Suprapubic skin (tissue), 4 donors: ENCODE data around the gene SSR1. TPM values are rescaled to one million over a fixed set of nuclear protein-coding genes. Genes with fewer than 3 reads are reported as not detected.
"Not testable (repeated sequence)": the region's sequence is repeated elsewhere in the genome, so short reads cannot be mapped to it uniquely, and the experiment has no call there.

ENCODE experiments used
- DNase-seq, 2 donors: peaks; one replicate each; pipeline ENCODE4 v3.0.0-alpha.2; 2019; ENCODE audit warnings: low spot score in 2 of 2
- H3K27ac ChIP-seq: fragments of 200-600 bp; sonication (generic); one replicate; pipeline ENCODE4 v1.5.1; 2019
- H3K27me3 ChIP-seq: fragments of 200-600 bp; sonication (generic); one replicate; pipeline ENCODE4 v1.5.1; 2019
- H3K36me3 ChIP-seq: fragments of 200-600 bp; sonication (generic); one replicate; pipeline ENCODE4 v1.5.1; 2019
- H3K4me1 ChIP-seq: fragments of 200-600 bp; sonication (generic); one replicate; pipeline ENCODE4 v1.5.1; 2019
- H3K4me3 ChIP-seq: fragments of 200-600 bp; sonication (generic); one replicate; pipeline ENCODE4 v1.5.1; 2019; ENCODE audit warnings: mild to moderate bottlenecking
- H3K9me3 ChIP-seq: fragments of 200-600 bp; sonication (generic); one replicate; pipeline ENCODE4 v1.5.1; 2019
- CTCF ChIP-seq, 2 donors: fragments of 200-600 bp in 1 of 2; fragments of 450-650 bp in 1 of 2; sonication (generic) in 1 of 2; IDR thresholded peaks; one replicate each; pipeline ENCODE4 v1.5.1; 2016 to 2019; ENCODE audit warnings: antibody characterized with exemption in 2 of 2, mild to moderate bottlenecking in 1 of 2, moderate library complexity in 1 of 2
- EP300 ChIP-seq: sonication (generic); formaldehyde crosslinking; IDR thresholded peaks from one replicate; pipeline ENCODE4 v1.6.1; 2017; ENCODE audit warnings: antibody characterized with exemption
- POLR2A ChIP-seq, 2 donors: fragments of 450-650 bp; IDR thresholded peaks; one replicate each; pipeline ENCODE4 v1.6.1; 2017; ENCODE audit warnings: antibody characterized with exemption in 2 of 2, mild to moderate bottlenecking in 2 of 2, moderate library complexity in 2 of 2
- POLR2AphosphoS5 ChIP-seq, 3 donors: sonication (generic); formaldehyde crosslinking; IDR thresholded peaks; one replicate each; pipeline ENCODE4 v1.6.1; 2017; ENCODE audit warnings: antibody characterized with exemption in 3 of 3
- WGBS: methylation state at CpG from one replicate; pipeline ENCODE4 v1.1.5; 2018; 5-methylcytosine and 5-hydroxymethylcytosine counted together
- total RNA-seq, 4 donors: library from RNA; depleted of rRNA; stranded (reverse); fragments of >200 nt; gene quantifications; one replicate each; pipeline ENCODE4 v1.1.0, GENCODE V29; 2016

Gene SSR1
- total RNA-seq, 4 donors from 2014 or later: 28.9 to 74.6 (median 39.2) TPM

- TF ChIP-seq EP300 (no peak), CTCF (IDR thresholded peaks at IDR 0.05) (no peak), POLR2A (IDR thresholded peaks at IDR 0.05) (no peak), POLR2AphosphoS5 (IDR thresholded peaks at IDR 0.05) (no peak)
- H3K27ac ChIP-seq: no peak overlapping the region
- no peaks in the 10 kb centered on the region for H3K9me3 ChIP-seq
- H3K4me1 ChIP-seq: no peaks in the 10 kb centered on the region
- no peak for DNase-seq
- no peak overlapping the region for H3K4me3 ChIP-seq
- peaks cover 4% of the 10 kb centered on the region for H3K27me3 ChIP-seq
- H3K36me3 ChIP-seq: no peaks in the 10 kb centered on the region
- WGBS: 90% methylated on average over 3 of the region's 3 CpGs
Observed at GRCh38 chr6:7341271-7341670, 28.3 kb upstream of the SSR1 start.

DNA sequence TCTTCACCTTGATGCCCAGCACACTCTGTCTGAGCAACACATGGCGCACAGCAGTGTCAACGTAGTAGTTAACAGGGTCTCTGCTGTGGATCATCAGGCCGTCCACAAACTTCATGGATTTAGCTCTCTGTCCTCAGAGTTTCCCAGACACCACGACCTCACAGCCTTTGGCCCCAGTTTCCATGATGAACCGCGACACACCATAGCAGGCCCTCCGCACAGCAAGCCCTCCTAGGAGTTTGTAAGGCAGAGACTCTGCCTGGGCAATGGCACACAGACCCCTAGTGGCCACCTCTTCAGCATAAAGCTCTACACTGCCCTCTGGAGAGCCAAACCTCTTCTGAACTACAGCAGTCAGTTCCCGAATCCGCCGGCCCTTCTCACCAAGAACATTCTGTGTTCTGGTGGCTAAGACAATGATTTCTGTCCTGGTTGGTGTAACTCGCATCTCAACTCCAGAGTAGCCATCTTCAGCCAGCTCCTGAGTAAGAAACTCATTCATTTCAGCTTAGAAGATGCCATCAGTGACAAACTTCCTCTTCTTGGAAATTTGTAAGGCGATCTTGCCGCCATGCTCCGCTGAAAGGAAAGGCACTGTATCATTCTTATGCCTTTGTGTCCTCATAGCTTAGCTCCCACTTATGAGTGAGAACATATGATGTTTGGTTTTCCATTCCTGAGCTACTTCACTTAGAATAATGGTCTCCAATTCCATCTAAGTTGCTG, 26.2 kb upstream of the SSR1 start:
- not testable (repeated sequence) for H3K4me3 ChIP-seq, H3K36me3 ChIP-seq, H3K27ac ChIP-seq, DNase-seq, H3K4me1 ChIP-seq, H3K9me3 ChIP-seq, H3K27me3 ChIP-seq
- WGBS: 77% methylated on average over 14 of the region's 14 CpGs

GRCh38 chr6:7338031-7338430, 25.0 kb upstream of the SSR1 start:
- 89% methylated on average over 2 of the region's 2 CpGs for WGBS
- no peak for TF ChIP-seq EP300
- TF ChIP-seq POLR2AphosphoS5 (IDR thresholded peaks at IDR 0.05): no peak
- TF ChIP-seq CTCF (IDR thresholded peaks at IDR 0.05): no peak
- TF ChIP-seq POLR2A (IDR thresholded peaks at IDR 0.05): no peak

GRCh38 chr6:7335519-7335918, 22.5 kb upstream of the SSR1 start:
- Histone ChIP-seq H3K4me3 (no peak overlapping the region), H3K4me1 (no peaks in the 10 kb centered on the region), H3K36me3 (no peaks in the 10 kb centered on the region), H3K27me3 (no peaks in the 10 kb centered on the region), H3K27ac (no peak overlapping the region), H3K9me3 (no peaks in the 10 kb centered on the region)
- DNase-seq: no peak
- no peak for TF ChIP-seq CTCF (IDR thresholded peaks at IDR 0.05)
- no peak for TF ChIP-seq EP300
- TF ChIP-seq POLR2A (IDR thresholded peaks at IDR 0.05): no peak
- no peak for TF ChIP-seq POLR2AphosphoS5 (IDR thresholded peaks at IDR 0.05)
- 92% methylated on average over 3 of the region's 3 CpGs for WGBS

More at GRCh38 chr6:7338031-7338430, 25.0 kb upstream of the SSR1 start:
- Histone ChIP-seq H3K36me3 (no peaks in the 10 kb centered on the region), H3K4me3 (no peak overlapping the region), H3K27ac (no peak overlapping the region), H3K27me3 (no peaks in the 10 kb centered on the region), H3K9me3 (no peaks in the 10 kb centered on the region), H3K4me1 (no peaks in the 10 kb centered on the region)
- no peak for DNase-seq

DNA sequence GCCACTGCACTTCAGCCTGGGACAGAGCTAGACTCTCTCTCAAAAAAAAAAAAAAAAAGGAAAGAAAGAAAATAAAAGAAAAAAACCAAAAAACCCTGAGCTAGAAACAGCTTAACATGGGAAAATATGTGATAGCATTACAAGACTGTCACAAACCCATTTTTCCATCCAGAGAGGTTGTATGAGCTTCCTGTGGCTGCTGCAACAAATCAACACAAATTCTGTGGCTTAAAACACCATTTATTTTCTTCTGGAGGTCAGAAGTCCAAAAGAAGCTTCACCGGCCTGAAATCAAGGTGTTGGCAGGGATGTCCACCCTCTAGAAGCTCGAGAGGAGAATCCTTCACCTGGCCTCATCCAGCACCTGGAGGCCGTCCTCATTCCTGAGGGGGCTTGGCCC, 21.7 kb upstream of the SSR1 start:
- TF ChIP-seq POLR2A (IDR thresholded peaks at IDR 0.05): no peak
- TF ChIP-seq EP300: no peak
- TF ChIP-seq POLR2AphosphoS5 (IDR thresholded peaks at IDR 0.05): no peak
- TF ChIP-seq CTCF (IDR thresholded peaks at IDR 0.05): no peak
- 83% methylated on average over 3 of the region's 3 CpGs for WGBS
- DNase-seq: no peak
- Histone ChIP-seq H3K27me3 (no peaks in the 10 kb centered on the region), H3K9me3 (no peaks in the 10 kb centered on the region), H3K27ac (no peak overlapping the region), H3K36me3 (no peaks in the 10 kb centered on the region), H3K4me3 (no peak overlapping the region), H3K4me1 (no peaks in the 10 kb centered on the region)
